SKM-1 treated with dmso at 0.1 percent for 144 hours (cell line): ENCODE data around the gene RPS6KA2.
"Not testable (repeated sequence)": the region's sequence is repeated elsewhere in the genome, so short reads cannot be mapped to it uniquely, and the experiment has no call there.

Experiments
- DNase-seq: peaks from one replicate; lab custom pipeline; 2025; ENCODE audit not compliant: unreplicated experiment; lab: John Stamatoyannopoulos, UW

The RPS6KA2 gene

DNA sequence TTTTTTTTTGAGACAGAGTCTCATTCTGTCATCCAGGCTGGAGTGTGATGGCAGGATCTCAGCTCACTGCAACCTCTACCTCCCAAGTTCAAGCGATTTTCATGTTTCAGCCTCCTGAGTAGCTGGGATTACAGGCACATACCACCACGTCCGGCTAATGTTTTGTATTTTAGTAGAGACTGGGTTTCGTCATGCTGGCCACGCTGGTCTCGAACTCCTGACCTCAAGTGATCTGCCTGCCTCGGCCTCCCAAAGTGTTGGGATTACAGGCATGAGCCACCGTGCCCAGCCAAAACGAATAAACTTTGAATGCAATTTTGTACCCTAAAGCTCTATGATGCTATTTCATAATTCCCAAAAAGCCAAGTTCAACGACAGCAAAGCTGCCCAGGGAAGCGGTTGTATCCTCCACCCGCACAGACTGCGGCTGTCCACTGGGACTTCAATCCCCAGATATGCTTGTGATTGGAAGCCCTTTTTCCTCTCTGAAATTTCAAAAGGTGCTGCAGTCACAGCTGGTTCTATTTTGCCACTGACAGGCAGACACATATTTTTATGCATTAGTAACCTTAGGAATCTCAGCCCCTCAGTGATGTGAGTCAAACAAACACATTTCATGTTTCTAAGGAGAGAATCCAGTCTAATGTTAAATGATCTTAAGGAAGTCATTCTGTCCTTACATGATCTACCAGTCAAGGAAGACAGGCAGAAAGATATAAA, 31.8 kb downstream of the RPS6KA2 start:
- no peak for DNase-seq

DNA sequence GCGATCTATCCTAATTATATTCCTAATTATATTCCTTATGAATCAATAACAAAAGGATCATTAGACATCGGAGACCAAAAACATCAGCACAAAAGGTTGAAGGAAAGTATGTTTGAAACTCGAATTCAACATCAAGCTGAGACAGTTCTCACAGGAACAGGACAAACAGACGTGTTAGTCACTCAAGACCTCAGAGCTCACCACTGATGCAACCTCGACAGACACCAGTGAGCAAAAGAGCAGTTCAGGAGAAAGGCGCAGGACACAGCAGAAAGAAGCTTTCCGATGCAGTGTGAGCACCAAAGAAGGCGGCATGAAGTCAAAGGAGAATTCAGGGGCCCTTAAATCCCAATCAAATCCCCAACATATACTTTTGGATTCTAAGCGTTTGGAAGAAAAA, 34.2 kb downstream of the RPS6KA2 start:
- no peak for DNase-seq

DNA sequence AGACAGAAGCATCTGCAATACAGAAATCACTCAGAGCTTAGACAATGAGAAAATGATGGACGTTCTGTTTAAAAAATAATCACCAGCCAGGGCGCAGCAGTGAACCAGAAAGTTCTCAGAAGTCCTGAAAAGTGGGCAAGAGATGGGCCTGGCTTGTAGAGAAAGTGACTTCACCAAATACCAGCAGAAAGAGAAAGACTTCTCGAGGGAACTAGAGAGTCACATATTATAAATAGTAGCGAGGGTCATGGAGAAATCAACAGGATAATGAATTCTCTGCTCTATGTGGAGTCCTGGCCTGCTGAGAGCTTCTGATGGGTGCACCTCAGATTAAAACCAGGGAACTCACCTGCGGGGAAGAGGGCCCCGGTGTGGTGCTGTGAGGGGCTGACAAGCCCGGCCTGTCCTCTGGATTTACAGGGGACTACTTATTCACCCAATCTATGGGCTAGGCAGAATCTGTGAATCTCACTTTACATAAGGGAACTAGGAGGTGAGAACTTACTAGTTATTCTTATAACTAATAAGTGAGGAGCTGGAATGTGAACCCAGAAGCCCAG, 35.0 kb downstream of the RPS6KA2 start:
- DNase-seq: no peak

DNA sequence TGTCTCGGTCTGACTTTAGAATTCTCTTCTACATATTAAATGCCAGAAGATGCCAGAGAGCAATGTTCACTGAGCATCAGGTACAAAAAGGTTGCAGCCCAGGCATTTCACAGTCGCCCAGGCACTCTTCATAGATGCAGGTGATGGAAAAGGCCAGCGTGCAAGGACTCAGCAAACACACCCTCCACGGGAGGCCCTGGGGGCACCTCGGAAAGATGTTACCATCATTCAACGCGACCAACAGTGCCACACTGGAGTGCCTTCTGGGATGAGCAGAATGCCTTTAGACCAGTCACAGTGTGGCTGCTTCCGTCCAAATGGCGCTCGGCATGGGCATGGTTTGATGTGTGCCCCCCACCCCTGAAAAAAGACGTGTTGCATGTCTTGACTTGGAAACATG, 36.0 kb downstream of the RPS6KA2 start:
- DNase-seq: no peak

DNA sequence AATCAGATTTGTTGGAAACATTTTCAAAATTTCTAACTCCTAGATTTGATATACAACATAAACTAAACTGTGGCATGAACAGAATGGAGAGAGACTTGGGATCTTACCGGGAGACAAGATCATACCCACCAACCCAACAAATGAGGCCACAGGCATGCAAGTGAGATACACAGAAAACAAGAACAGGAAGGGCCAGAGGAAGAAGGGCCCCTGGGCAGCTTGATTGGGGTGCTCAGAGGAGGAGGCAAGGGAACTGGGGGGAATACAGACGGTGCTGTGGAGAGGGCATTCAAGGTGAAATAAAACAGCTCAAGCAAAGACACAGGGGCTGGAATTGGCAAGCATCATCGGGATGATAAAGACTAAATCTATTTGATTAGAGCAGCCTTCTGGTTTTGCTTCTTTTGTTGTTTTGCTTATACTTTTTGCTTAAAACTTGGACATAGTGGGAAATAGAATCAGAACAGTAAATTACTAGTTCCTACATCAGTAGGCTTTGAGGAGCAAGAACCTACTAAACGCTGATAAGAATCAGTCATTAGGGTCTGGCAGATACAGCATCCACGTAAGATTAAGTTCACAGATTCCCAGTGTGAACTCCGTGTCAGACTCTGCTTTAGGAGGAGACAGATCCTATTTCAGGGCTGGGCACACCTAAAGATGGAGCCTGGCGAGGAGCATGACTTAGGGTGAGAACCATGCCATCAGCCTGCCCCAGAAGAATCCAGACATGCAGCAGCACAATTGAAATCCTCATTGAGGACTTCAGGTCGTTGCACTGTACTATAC, 37.1 kb downstream of the RPS6KA2 start:
- DNase-seq: no peak

DNA sequence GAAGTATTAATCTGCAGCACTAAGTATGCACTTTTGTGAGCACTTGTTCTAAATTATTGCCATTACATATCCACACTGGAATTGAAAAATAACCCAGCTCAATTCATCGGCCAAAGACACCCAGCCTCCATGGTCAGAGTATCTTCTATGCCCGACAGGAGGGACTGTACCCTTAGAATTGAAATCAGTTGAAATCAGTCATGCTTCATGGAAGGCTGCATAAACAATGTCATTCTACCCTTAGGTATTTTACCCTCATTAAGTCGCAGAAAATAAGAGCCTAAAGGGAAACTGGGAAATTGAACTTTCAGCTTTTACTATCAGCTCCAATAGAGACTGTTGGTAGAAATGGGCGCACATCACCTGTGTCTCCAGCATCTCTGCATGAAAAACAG, 37.7 kb downstream of the RPS6KA2 start:
- no peak for DNase-seq

DNA sequence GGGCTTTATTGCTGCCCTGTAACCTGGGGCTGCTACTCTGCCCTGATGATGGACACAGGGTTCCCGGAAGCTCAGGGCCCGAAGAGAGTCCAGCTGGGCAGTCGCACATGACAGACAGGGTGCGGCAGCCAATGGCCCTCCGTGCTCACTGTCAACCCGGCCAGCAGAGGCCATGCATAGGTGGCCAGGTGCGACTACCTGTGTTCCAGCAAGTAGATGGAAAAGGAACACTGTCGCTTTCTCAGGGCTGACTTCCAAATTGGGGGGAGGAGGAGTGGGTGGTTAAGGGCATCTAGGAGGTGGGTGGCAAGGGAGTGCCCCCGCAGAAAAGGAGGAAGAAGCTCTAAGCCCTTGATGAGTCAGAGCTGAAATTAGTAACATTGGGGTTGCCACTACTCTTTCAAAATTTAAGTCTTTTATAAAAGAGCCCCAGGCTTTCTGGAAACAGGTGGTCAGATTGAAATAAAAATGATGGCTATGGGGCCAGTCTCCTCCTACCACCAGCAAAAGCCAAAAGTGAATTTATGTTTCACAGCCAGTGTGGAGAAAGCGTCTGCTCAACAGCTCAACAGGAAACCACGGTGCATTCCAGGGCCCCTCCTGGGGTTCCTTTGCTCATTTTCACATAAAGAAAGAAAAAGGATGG, 38.2 kb downstream of the RPS6KA2 start:
- DNase-seq: peak; percentile 53

DNA sequence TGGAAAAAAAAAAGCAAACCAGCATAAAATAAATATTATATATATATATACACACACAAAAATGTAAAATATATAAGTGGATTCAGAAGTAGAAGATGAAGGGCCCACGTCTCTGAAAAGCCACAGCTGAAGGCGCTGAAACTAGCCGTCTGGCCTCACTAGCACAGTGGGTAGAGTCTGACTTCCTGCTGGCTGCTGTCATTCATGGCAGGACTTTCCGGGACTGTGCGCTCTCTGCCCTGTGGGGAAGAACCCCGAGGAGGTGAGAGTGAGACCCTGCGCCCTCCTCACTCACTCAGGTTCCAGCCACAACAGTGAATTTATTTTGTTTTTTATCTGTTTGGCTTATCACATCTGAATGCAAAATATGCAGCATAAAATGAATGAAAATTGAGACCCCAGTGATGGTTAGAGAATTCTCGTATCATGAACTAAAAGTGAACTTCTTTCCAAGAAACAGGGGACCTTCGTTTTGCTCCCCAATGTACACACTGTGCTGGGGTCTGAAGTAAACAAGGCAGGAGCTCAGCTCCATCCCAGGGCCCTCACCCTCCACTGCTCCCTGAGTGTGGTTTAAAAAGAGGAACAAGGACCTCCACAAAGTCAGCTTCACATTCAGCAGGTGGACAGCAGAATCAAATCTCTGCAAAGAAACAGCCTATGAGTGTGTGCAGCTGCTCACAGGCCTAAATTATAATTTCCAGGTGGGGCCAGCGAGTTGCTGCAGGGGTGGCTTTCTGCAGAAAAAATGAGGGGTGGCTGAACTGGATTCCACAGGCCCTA, 39.2 kb downstream of the RPS6KA2 start:
- peak; percentile 56 for DNase-seq

DNA sequence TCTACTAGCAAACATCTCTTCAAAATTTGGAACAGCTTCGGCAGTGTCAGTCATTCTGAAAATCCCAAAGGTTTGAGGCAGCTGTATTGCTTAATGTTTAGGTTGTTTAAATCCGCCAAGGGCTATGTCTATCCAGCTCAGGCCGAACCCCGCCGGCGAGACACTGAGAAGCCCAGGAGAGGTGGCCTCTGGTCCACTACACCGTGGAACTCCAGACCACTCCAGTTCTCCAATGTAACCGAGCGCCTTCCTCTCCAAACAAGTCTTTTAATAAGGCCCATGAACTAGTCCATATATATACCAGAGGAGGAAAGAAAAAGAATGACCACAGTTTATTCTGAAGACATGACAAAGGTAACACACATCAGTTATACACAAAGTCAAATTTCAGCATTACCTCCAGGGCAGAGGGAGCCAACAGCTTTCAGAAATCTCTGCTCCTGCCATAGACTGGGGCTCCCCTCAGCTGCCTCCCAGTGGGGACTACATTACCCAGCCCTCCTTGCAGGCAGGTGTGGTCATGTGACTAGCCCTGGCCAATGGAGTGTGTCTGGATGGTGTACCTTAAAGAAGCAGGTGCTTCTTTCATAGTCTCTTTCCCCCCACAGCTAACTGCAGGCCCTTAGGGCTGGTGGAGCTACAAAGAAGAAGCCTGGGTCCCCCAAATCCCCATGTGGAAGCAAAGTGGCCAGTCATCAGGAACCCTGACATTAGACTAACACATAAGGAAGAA, 40.5 kb downstream of the RPS6KA2 start, which contains the start of gene RAMACL:
Gene RAMACL (minus strand): TSS at position 255 of the 733 bp plus-strand sequence. CDS start 201 bp downstream, at position 54.
- DNase-seq: peak; percentile 4

DNA sequence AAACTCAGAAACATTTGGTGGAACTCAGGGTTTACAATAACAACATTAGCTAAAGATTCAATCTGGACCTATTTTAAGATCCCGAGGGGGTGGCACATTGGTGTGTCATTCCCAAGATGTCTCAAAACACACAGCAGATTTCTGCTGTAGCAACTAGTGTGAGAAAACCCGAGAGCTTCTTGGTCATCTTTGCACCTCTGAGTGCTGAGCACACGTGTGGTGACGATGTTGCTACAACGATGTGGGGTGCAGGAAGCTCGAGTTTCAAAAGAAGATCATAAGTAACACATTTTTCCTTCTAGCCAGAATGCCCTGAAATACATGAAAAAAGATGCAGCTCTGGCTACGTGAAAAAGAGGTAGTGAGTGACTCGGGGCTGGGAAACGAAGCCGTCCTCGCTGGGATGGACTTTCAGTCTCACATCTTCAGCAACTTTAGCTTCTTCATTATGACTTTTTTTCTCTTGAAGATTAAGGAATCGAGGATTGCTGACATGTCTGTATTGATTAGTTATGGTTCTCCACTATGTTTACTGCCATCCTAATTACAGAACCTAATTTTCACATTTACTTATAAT, 42.1 kb downstream of the RPS6KA2 start:
- no peak for DNase-seq

DNA sequence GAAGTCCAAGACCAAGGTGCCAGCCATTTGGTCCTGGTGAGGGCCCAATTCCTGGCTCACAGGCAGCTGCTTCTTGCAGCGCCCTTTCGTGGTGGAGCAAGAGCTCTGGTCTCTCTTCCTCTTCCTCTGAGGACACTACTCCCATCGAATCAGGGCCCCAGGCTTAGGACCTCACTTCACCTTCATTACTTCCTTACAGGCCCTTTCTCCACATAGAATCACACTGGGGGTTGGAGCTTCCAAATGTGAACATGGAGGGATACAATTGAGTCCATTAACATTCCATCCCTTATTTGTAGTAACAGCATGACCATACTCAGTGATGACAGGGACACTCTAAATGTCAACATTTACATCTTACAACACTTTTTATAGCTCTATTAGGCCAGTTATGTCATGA, 42.9 kb downstream of the RPS6KA2 start:
- DNase-seq: peak; percentile 46

DNA sequence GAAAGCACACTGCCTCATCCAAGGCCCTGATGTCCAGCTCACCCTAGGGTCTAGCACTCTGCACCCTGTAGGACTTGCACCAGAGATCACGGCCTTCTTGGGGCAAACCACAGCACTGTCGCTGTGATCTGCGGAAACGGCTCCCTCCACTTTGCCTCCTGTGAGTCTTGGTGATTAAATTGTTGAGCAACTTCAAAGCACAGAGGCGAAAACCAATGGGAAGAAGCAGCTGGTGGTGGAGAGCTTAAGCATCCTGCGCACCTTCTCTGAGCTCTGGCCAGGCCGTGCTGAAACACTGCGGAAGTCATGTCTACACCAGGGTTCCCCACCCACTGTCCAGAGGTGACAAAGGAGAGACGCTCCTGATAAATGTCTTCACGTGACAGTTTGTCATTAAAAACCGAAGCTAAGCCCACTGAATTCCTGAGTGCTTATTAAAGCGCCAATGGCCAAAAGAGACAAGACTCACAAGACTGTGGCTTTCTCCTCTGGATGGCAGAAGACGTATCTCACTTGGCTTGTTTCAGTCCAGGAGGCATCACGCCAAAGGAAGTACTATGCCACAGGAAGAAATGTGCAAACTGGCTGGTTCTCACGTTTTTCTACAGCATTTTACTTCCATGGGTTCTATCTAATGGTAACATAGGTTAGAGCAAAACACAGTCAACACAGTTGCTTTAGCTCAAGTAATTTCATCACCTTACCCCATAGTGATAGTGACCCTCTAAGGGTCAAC, 43.7 kb downstream of the RPS6KA2 start:
- no peak for DNase-seq

DNA sequence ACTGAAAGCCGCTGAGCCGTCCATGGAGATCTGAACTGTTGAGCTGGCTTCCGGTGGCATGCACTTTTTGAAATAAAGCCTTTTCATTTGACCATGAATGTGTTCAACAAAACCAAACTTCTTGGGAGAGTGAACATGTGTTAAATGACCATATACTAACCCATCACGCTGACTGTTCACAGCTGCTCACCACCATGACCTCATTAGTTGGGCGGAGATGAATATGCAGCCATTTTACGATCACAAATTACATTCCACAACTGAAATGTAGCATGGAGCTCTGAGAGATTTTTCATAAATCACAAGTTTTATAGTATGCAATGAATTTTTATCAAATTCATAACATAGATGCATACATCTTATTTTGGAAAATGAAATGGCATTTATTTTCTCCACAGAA, 44.8 kb downstream of the RPS6KA2 start:
- no peak for DNase-seq

DNA sequence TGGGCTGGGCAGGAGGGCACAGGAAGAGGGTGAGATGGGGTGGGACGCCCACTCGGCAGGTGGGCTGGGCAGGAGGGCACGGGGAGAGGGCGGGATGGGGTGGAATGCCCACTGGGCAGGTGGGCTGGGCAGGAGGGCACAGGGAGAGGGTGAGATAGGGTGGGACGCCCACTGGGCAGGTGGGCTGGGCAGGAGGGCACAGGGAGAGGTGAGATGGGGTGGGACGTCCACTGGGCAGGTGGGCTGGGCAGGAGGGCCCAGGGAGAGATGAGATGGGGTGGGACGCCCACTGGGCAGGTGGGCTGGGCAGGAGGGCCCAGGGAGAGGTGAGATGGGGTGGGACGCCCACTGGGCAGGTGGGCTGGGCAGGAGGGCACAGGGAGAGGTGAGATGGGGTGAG, 45.2 kb downstream of the RPS6KA2 start:
- DNase-seq: not testable (repeated sequence)

DNA sequence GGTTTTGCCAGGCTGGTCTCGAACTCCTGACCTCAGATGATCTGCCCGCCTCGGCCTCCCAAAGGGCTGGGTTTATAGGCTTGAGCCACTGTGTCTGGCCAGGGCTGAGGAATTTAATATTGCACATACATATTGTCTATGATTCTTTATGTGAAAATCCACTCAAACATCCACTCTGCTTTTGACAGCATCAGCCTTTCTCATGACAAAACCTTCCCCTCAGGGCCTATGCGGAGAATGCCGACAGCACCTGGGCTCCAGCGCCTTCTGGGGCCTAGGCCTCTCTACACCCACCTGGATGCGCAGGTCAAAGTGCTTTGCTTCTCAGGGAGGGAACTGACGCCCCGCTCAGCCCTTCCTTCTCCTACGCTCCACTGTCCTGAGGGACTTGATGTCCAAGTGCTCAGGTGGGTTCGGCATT, 46.0 kb downstream of the RPS6KA2 start:
- DNase-seq: no peak

DNA sequence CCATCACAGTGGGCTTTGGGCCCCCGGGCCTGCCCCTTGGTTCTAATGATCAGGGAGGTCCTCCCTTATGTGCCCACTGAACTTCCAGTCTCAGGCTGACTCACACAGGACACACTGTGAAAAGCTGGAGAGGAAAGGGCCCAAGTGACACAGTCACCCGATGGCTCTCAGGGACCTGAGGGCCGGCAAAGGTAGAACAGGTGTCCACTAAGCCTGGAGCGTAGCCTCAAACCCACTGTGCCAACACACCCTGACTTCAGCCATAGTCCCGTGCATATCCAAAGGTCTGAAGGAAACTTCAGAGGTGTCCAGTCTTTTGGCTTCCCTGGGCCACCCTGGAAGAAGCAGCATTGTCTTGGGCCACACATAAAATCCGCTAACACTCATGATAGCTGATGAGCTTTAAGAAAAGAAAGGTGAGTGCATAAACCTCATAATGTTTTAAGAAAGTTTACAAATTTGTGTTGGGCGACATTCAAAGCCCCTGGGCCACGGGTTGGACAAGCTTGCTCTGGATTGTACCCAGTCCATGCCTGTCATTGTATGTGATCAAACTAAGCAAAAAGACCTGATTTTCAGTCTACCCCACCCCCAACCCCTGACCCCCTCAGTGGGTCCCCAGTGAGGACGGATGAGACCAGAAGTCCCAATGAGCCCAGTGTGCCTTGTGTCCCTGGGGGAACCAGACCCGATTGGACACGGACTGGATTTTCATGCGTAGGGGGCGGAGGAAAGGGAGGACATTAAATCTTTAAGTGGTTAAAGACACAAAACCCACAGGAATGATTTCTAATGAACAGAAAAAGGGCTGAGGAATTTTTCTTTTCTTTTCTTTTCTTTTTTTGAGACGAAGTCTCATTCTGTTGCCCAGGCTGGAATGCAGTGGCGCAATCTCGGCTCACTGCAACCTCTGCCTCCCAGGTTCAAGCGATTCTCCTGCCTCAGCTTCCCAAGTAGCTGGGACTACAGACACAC, 46.7 kb downstream of the RPS6KA2 start:
- DNase-seq: no peak

DNA sequence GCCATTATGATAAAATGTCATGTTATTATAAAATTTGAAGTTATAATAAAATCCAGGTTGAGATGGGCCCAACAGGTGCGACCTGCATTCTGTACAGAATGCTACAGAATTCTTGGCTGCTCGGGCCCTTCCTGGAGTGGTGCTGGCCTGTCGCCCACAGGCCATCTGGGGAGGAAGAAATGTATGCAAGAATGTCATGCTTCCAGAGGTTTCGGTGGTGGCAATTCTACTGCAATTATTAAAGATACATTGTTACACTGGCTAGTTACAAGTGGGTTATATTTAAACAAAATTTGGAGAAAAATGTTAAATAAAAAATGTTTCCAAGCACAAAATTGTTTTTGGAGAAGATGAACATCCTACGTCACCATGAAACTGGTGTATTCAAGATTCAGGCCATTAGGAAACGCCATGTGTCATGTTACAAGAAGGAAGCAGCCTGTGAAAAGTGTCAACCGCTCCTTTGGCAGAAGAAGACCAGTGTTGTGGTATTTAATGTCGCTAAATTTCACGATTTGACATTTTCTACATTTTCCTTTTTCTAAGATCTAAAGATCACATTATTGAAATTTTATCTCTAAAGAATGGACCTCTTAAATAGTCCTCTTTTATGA, 47.7 kb downstream of the RPS6KA2 start:
- DNase-seq: no peak
